GM23338 (cell line): ENCODE data around the gene POLR2H. TPM values are rescaled to one million over a fixed set of nuclear protein-coding genes. Genes with fewer than 3 reads are reported as not detected.

Experiments used
- ATAC-seq: fragments of 200-7000 bp; cut with Tn5 transposase; 3 replicates; pipeline ENCODE4 v1.9.1; 2020
- DNase-seq: peaks from one replicate; pipeline ENCODE4 v3.0.0-alpha.2; 2015; ENCODE audit warnings: low spot score
- H2AFZ ChIP-seq: fragments of 200-600 bp; sonication (generic); 2 replicates; pipeline ENCODE4 v1.8.0; 2016; ENCODE audit warnings: antibody characterized with exemption, mild to moderate bottlenecking, moderate library complexity
- H3F3A ChIP-seq: fragments of 200-600 bp; sonication (generic); replicated peaks from 2 replicates; pipeline ENCODE4 v1.8.0; 2017; ENCODE audit warnings: antibody characterized with exemption, mixed run types, low read depth
- H3K27ac ChIP-seq: fragments of 200-600 bp; sonication (generic); 2 replicates; pipeline ENCODE4 v1.6.1; 2016; ENCODE audit warnings: low read depth
- H3K27me3 ChIP-seq: fragments of 200-600 bp; sonication (generic); 2 replicates; pipeline ENCODE4 v1.8.0; 2016; ENCODE audit warnings: mild to moderate bottlenecking, mixed run types, moderate library complexity; ENCODE audit not compliant: insufficient read depth
- H3K36me3 ChIP-seq: fragments of 200-600 bp; sonication (generic); 2 replicates; pipeline ENCODE4 v1.8.0; 2016; ENCODE audit warnings: mild to moderate bottlenecking; ENCODE audit not compliant: insufficient read depth
- H3K4me1 ChIP-seq: fragments of 200-600 bp; sonication (generic); 2 replicates; pipeline ENCODE4 v1.8.0; 2016; ENCODE audit warnings: mild to moderate bottlenecking, moderate library complexity; ENCODE audit not compliant: insufficient read depth
- H3K4me2 ChIP-seq: fragments of 200-600 bp; sonication (generic); 2 replicates; pipeline ENCODE4 v1.7.1; 2017; ENCODE audit warnings: mixed run types
- H3K4me3 ChIP-seq: fragments of 200-600 bp; sonication (generic); 2 replicates; pipeline ENCODE4 v1.6.1; 2016; ENCODE audit warnings: mixed run types
- H3K79me2 ChIP-seq: fragments of 200-600 bp; sonication (generic); replicated peaks from 2 replicates; pipeline ENCODE4 v1.8.0; 2017; ENCODE audit warnings: mild to moderate bottlenecking; ENCODE audit not compliant: insufficient read depth
- H3K9me2 ChIP-seq: fragments of 200-600 bp; sonication (generic); 2 replicates; pipeline ENCODE4 v1.8.0; 2017; ENCODE audit not compliant: insufficient read depth
- H4K20me1 ChIP-seq: fragments of 200-600 bp; sonication (generic); replicated peaks from 2 replicates; pipeline ENCODE4 v1.8.0; 2017; ENCODE audit warnings: mild to moderate bottlenecking; ENCODE audit not compliant: insufficient read depth
- H3K27ac Mint-ChIP-seq: 2 replicates; pipeline ENCODE4 v1.8.0; 2020; ENCODE audit warnings: inconsistent platforms, mild to moderate bottlenecking, moderate library complexity, mixed read lengths
- H3K27me3 Mint-ChIP-seq: 3 replicates; pipeline ENCODE4 v1.8.0; 2022; ENCODE audit warnings: low read depth, mild to moderate bottlenecking, moderate library complexity, mixed read lengths, inconsistent platforms; ENCODE audit not compliant: insufficient read depth, poor library complexity
- H3K36me3 Mint-ChIP-seq: 3 replicates; pipeline ENCODE4 v1.8.0; 2021; ENCODE audit warnings: low read depth, mild to moderate bottlenecking, inconsistent platforms, moderate library complexity, mixed read lengths
- H3K4me1 Mint-ChIP-seq: 3 replicates; pipeline ENCODE4 v1.8.0; 2020; ENCODE audit warnings: mild to moderate bottlenecking, inconsistent platforms, mixed read lengths
- H3K4me3 Mint-ChIP-seq: 3 replicates; pipeline ENCODE4 v1.8.0; 2021; ENCODE audit warnings: moderate library complexity, mild to moderate bottlenecking, inconsistent platforms, mixed read lengths
- H3K9me3 Mint-ChIP-seq: 3 replicates; pipeline ENCODE4 v1.8.0; 2020; ENCODE audit warnings: moderate library complexity, mild to moderate bottlenecking, inconsistent platforms, mixed read lengths
- CREB1 ChIP-seq: fragments of 250-450 bp; sonication (Bioruptor Pico); IDR thresholded peaks from 2 replicates; pipeline ENCODE4 v1.5.0; 2020; ENCODE audit warnings: low read depth, mild to moderate bottlenecking, moderate library complexity
- EZH2 ChIP-seq: fragments of 200-600 bp; sonication (generic); IDR thresholded peaks from one replicate; pipeline ENCODE4 v1.8.0; 2017; ENCODE audit warnings: antibody characterized with exemption, mild to moderate bottlenecking, low read depth; ENCODE audit not compliant: unreplicated experiment
- EZH2phosphoT487 ChIP-seq: fragments of 200-600 bp; sonication (generic); IDR thresholded peaks from one replicate; pipeline ENCODE4 v1.8.1; 2018; ENCODE audit warnings: antibody characterized with exemption; ENCODE audit not compliant: unreplicated experiment
- JUNB ChIP-seq: IDR thresholded peaks from one replicate; pipeline ENCODE4 v1.6.1; 2016; ENCODE audit warnings: antibody characterized with exemption; ENCODE audit not compliant: unreplicated experiment
- REST ChIP-seq: IDR thresholded peaks from one replicate; pipeline ENCODE4 v1.6.1; 2018; ENCODE audit warnings: antibody characterized with exemption; ENCODE audit not compliant: unreplicated experiment
- STAT1 ChIP-seq: IDR thresholded peaks from one replicate; pipeline ENCODE4 v1.6.1; 2016; ENCODE audit warnings: antibody characterized with exemption; ENCODE audit not compliant: unreplicated experiment
- ZNF331 ChIP-seq: fragments of 250-450 bp; sonication (Bioruptor Pico); IDR thresholded peaks from 2 replicates; pipeline ENCODE4 v1.5.0; 2020; ENCODE audit warnings: low read depth, mild to moderate bottlenecking, moderate library complexity
- ZNF462 ChIP-seq: fragments of 250-450 bp; sonication (Bioruptor Pico); IDR thresholded peaks from 2 replicates; pipeline ENCODE4 v1.5.0; 2020; ENCODE audit warnings: mild to moderate bottlenecking, moderate library complexity
- polyA plus RNA-seq: library from polyadenylated mRNA; unstranded; fragments of >200 nt; fragmentation: Nextera tagmentation; extraction: Ambion mirVana; gene quantifications from 2 replicates; pipeline ENCODE4 v1.2.1, GENCODE V29; 2016
- total RNA-seq: library from RNA; depleted of rRNA; stranded (reverse); fragments of >200 nt; shearing (Covaris generic); gene quantifications from 2 replicates; pipeline ENCODE4 v1.2.3, GENCODE V29; 2014

POLR2H gene
- total and polyA plus RNA-seq, 2 experiments from 2014 or later = 190 to 199 TPM

- ATAC-seq = peak; percentile 8; the same call in 2 of the 3 replicates
- peaks cover 34% of the 10 kb centered on the region for H3K4me1 Mint-ChIP-seq
- Histone ChIP-seq H3K79me2 (no peaks in the 10 kb centered on the region), H3K4me2 (peak overlapping the region; percentile 87), H3K36me3 (no peaks in the 10 kb centered on the region), H3K4me3 (peak overlapping the region; percentile 64), H4K20me1 (no peaks in the 10 kb centered on the region), H3K27me3 (peaks cover 64% of the 10 kb centered on the region), H3F3A (0 out of 2 replicates have a peak, but pooled peaks cover 4% of the 10 kb centered on the region), H3K27ac (no peak overlapping the region), H2AFZ (peak overlapping the region; percentile 63; the same call in 1 of the 2 replicates), H3K4me1 (peaks cover 31% of the 10 kb centered on the region), H3K9me2 (no peaks in the 10 kb centered on the region)
- no peaks in the 10 kb centered on the region for H3K9me3 Mint-ChIP-seq
- peak overlapping the region; percentile 76 for H3K4me3 Mint-ChIP-seq
- no peak overlapping the region for H3K27ac Mint-ChIP-seq
- TF ChIP-seq JUNB (no peak), EZH2phosphoT487 (peak; percentile 85), STAT1 (no peak), EZH2 (peak; percentile 83)
- no peaks in the 10 kb centered on the region for H3K36me3 Mint-ChIP-seq
- peaks cover 62% of the 10 kb centered on the region for H3K27me3 Mint-ChIP-seq
- no peak for DNase-seq
These were observed 19.2 kb downstream of the POLR2H start for GRCh38 chr3:184380627-184381260.

GRCh38 chr3:184381261-184382224 is 20.0 kb downstream of the POLR2H start:
- Histone ChIP-seq H3F3A (0 out of 2 replicates have a peak, but pooled peaks cover 4% of the 10 kb centered on the region), H3K79me2 (no peaks in the 10 kb centered on the region), H3K27me3 (peaks cover 66% of the 10 kb centered on the region), H2AFZ (peak overlapping the region; percentile 72), H3K4me3 (peak overlapping the region; percentile 64), H3K27ac (no peak overlapping the region), H3K36me3 (no peaks in the 10 kb centered on the region), H4K20me1 (no peaks in the 10 kb centered on the region), H3K9me2 (no peaks in the 10 kb centered on the region), H3K4me2 (peak overlapping the region; percentile 87), H3K4me1 (peaks cover 24% of the 10 kb centered on the region)
- peaks cover 29% of the 10 kb centered on the region for H3K4me1 Mint-ChIP-seq
- H3K4me3 Mint-ChIP-seq = peak overlapping the region; percentile 76
- H3K27ac Mint-ChIP-seq = no peak overlapping the region
- no peaks in the 10 kb centered on the region for H3K36me3 Mint-ChIP-seq
- H3K9me3 Mint-ChIP-seq = no peaks in the 10 kb centered on the region
- ATAC-seq = peak; percentile 34
- peaks cover 58% of the 10 kb centered on the region for H3K27me3 Mint-ChIP-seq
- DNase-seq = peak; percentile 69
- TF ChIP-seq CREB1 (no peak), ZNF331 (CRISPR knock-in tag) (no peak), EZH2 (peak; percentile 92), ZNF462 (no peak), REST (no peak), EZH2phosphoT487 (peak; percentile 71)
